ENCODE measurements around the gene FAH.

- no peak for TF ChIP-seq CTCF (IDR thresholded peaks at IDR 0.05; ENCODE audit: borderline replicate concordance, extremely low read depth, low read length, poor library complexity, severe bottlenecking)
- TF ChIP-seq EZH2 (IDR thresholded peaks at IDR 0.05; ENCODE audit: borderline replicate concordance, low read depth, low read length, severe bottlenecking), result no peak
Observed at GRCh38 chr15:80170596-80170995, 17.8 kb downstream of the FAH start.
